ENCODE results near the gene SEC16B.

SEC16B gene

GRCh38 chr1:177964336-177964735 lies 5.5 kb downstream of the SEC16B start:
- peaks cover 5% of the 10 kb centered on the region for H3K27me3 Mint-ChIP-seq
- no peaks in the 10 kb centered on the region for H3K9me3 Mint-ChIP-seq
- no peaks in the 10 kb centered on the region for H3K36me3 Mint-ChIP-seq
- H3K4me1 Mint-ChIP-seq, result peaks cover 2% of the 10 kb centered on the region
- H3K27ac Mint-ChIP-seq, result no peak overlapping the region
- no peak overlapping the region for H3K4me3 Mint-ChIP-seq
- ATAC-seq (ENCODE audit: low read depth) (no peak), DNase-seq (ENCODE audit: low spot score in 2 of 2) (no peak)

- H3K36me3 Mint-ChIP-seq, result no peaks in the 10 kb centered on the region
- no peaks in the 10 kb centered on the region for H3K9me3 Mint-ChIP-seq
- DNase-seq (ENCODE audit: low spot score in 2 of 2), result no peak
- ATAC-seq (ENCODE audit: low read depth), result no peak
- H3K4me1 Mint-ChIP-seq, result peaks cover 2% of the 10 kb centered on the region
- H3K27me3 Mint-ChIP-seq, result peaks cover 5% of the 10 kb centered on the region
- H3K27ac Mint-ChIP-seq, result no peak overlapping the region
- no peak overlapping the region for H3K4me3 Mint-ChIP-seq
Measured at GRCh38 chr1:177960939-177961622, 8.8 kb downstream of the SEC16B start.

- ATAC-seq (ENCODE audit: low read depth), result no peak
- Mint-ChIP-seq H3K4me3 (no peak overlapping the region), H3K27ac (no peak overlapping the region), H3K36me3 (no peaks in the 10 kb centered on the region), H3K27me3 (peaks cover 5% of the 10 kb centered on the region), H3K9me3 (no peaks in the 10 kb centered on the region), H3K4me1 (peaks cover 2% of the 10 kb centered on the region)
- DNase-seq (ENCODE audit: low spot score in 2 of 2), result no peak
Measured at GRCh38 chr1:177959811-177960515, 9.9 kb downstream of the SEC16B start.

- Mint-ChIP-seq H3K27ac (no peak overlapping the region), H3K9me3 (no peaks in the 10 kb centered on the region), H3K4me3 (no peak overlapping the region), H3K4me1 (peaks cover 2% of the 10 kb centered on the region), H3K27me3 (peaks cover 5% of the 10 kb centered on the region), H3K36me3 (no peaks in the 10 kb centered on the region)
- DNase-seq (ENCODE audit: low spot score in 2 of 2) (no peak), ATAC-seq (ENCODE audit: low read depth) (no peak)
Measured at GRCh38 chr1:177958092-177958491, 11.8 kb downstream of the SEC16B start.

GRCh38 chr1:177954076-177954475 lies 15.8 kb downstream of the SEC16B start:
- Mint-ChIP-seq H3K4me1 (no peaks in the 10 kb centered on the region), H3K27ac (no peak overlapping the region), H3K27me3 (peaks cover 3% of the 10 kb centered on the region), H3K36me3 (no peaks in the 10 kb centered on the region), H3K9me3 (no peaks in the 10 kb centered on the region), H3K4me3 (no peak overlapping the region)
- ATAC-seq (ENCODE audit: low read depth) (no peak), DNase-seq (ENCODE audit: low spot score in 2 of 2) (no peak)

GRCh38 chr1:177953549-177953948 lies 16.3 kb downstream of the SEC16B start:
- ATAC-seq (ENCODE audit: low read depth) (no peak), DNase-seq (ENCODE audit: low spot score in 2 of 2) (no peak)
- Mint-ChIP-seq H3K36me3 (no peaks in the 10 kb centered on the region), H3K9me3 (no peaks in the 10 kb centered on the region), H3K4me3 (no peak overlapping the region), H3K27ac (no peak overlapping the region), H3K4me1 (no peaks in the 10 kb centered on the region), H3K27me3 (peaks cover 4% of the 10 kb centered on the region)

GRCh38 chr1:177952691-177953090 lies 17.2 kb downstream of the SEC16B start:
- Mint-ChIP-seq H3K36me3 (no peaks in the 10 kb centered on the region), H3K27me3 (peaks cover 4% of the 10 kb centered on the region), H3K9me3 (no peaks in the 10 kb centered on the region), H3K4me3 (no peak overlapping the region), H3K27ac (no peak overlapping the region), H3K4me1 (no peaks in the 10 kb centered on the region)
- DNase-seq (ENCODE audit: low spot score in 2 of 2) (no peak), ATAC-seq (ENCODE audit: low read depth) (no peak)

GRCh38 chr1:177952249-177952648 lies 17.6 kb downstream of the SEC16B start:
- DNase-seq (ENCODE audit: low spot score in 2 of 2), result no peak
- Mint-ChIP-seq H3K27ac (no peak overlapping the region), H3K9me3 (no peaks in the 10 kb centered on the region), H3K4me3 (no peak overlapping the region), H3K36me3 (no peaks in the 10 kb centered on the region), H3K27me3 (peaks cover 4% of the 10 kb centered on the region), H3K4me1 (no peaks in the 10 kb centered on the region)
- ATAC-seq (ENCODE audit: low read depth), result no peak

GRCh38 chr1:177950506-177950905 lies 19.4 kb downstream of the SEC16B start:
- Mint-ChIP-seq H3K36me3 (no peaks in the 10 kb centered on the region), H3K27ac (no peak overlapping the region), H3K4me1 (no peaks in the 10 kb centered on the region), H3K4me3 (no peak overlapping the region), H3K9me3 (no peaks in the 10 kb centered on the region), H3K27me3 (peaks cover 6% of the 10 kb centered on the region)
- DNase-seq (ENCODE audit: low spot score in 2 of 2) (no peak), ATAC-seq (ENCODE audit: low read depth) (no peak)

GRCh38 chr1:177948336-177948972 lies 21.4 kb downstream of the SEC16B start:
- H3K27ac Mint-ChIP-seq, result no peak overlapping the region
- no peaks in the 10 kb centered on the region for H3K4me1 Mint-ChIP-seq
- H3K27me3 Mint-ChIP-seq, result peaks cover 9% of the 10 kb centered on the region
- no peaks in the 10 kb centered on the region for H3K9me3 Mint-ChIP-seq
- DNase-seq (ENCODE audit: low spot score in 2 of 2) (peak; percentile 20 to 21), ATAC-seq (ENCODE audit: low read depth) (no peak)
- H3K4me3 Mint-ChIP-seq, result no peak overlapping the region
- no peaks in the 10 kb centered on the region for H3K36me3 Mint-ChIP-seq

- no peak for DNase-seq (ENCODE audit: low spot score in 2 of 2)
- H3K4me3 Mint-ChIP-seq, result no peak overlapping the region
- no peak overlapping the region for H3K27ac Mint-ChIP-seq
- H3K36me3 Mint-ChIP-seq, result no peaks in the 10 kb centered on the region
- H3K27me3 Mint-ChIP-seq, result peaks cover 8% of the 10 kb centered on the region
- ATAC-seq (ENCODE audit: low read depth), result no peak
- no peaks in the 10 kb centered on the region for H3K9me3 Mint-ChIP-seq
- H3K4me1 Mint-ChIP-seq, result no peaks in the 10 kb centered on the region
Measured at GRCh38 chr1:177947623-177948022, 22.2 kb downstream of the SEC16B start.

GRCh38 chr1:177945943-177946650 lies 23.8 kb downstream of the SEC16B start:
- no peak for ATAC-seq (ENCODE audit: low read depth)
- Mint-ChIP-seq H3K9me3 (no peaks in the 10 kb centered on the region), H3K27me3 (peaks cover 8% of the 10 kb centered on the region), H3K27ac (no peak overlapping the region), H3K4me3 (no peak overlapping the region), H3K36me3 (no peaks in the 10 kb centered on the region), H3K4me1 (no peaks in the 10 kb centered on the region)
- no peak for DNase-seq (ENCODE audit: low spot score in 2 of 2)

- Mint-ChIP-seq H3K4me3 (no peak overlapping the region), H3K36me3 (no peaks in the 10 kb centered on the region), H3K27ac (no peak overlapping the region), H3K4me1 (no peaks in the 10 kb centered on the region), H3K9me3 (no peaks in the 10 kb centered on the region), H3K27me3 (peaks cover 9% of the 10 kb centered on the region)
- DNase-seq (ENCODE audit: low spot score in 2 of 2), result no peak
- no peak for ATAC-seq (ENCODE audit: low read depth)
Measured at GRCh38 chr1:177944016-177944949, 25.6 kb downstream of the SEC16B start.

Data from memory B cell (primary cell).